Measurements from ENCODE around the gene GSN. TPM values are rescaled to one million over a fixed set of nuclear protein-coding genes. Genes with fewer than 3 reads are reported as not detected.

The GSN gene
- total and polyA plus RNA-seq, 2 of the 8 experiments (the other 6 are each of a cell fraction or from before 2014, with no cell fraction given), result 52.3 to 94.5 TPM

GRCh38 chr9:121312169-121312568 is 44.2 kb downstream of the GSN start (continued):
- no peak for TF ChIP-seq HDAC2 (IDR thresholded peaks at IDR 0.05; ENCODE audit: borderline replicate concordance in 1 of 2, low read depth in 2 of 2, low read length in 2 of 2)
- no peak for TF ChIP-seq BRCA1 (IDR thresholded peaks at IDR 0.05; ENCODE audit: low read depth, low read length)
- no peak for TF ChIP-seq FOSL1 (IDR thresholded peaks at IDR 0.05; ENCODE audit: insufficient read depth, low read depth, low read length)

Data from H1 (cell line).